ENCODE measurements around the gene SLC35A4.

SLC35A4 gene

DNA sequence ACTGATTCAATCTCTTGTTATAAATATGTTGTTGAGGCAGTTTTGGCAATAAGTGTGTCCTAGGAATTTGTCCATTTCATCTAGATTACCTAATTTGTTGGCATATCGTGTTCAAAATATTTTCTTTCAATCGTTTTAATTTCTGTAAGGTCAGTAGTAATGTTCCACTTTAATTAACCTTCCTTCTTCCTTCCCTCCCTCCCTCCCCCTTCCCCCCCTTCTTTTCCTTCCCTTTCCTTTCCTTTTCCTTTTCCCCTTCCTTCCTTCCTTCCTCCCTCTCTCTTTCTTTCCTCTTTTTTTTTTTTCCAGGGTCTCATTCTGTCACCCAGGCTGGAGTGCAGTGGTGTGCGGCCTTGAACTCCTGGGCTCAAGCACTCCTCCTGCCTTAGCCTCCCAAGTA, 41.3 kb downstream of the SLC35A4 start:
- DNase-seq (ENCODE audit: low read depth), result no peak
- no peak overlapping the region for H3K4me3 ChIP-seq (ENCODE audit: low read depth, low read length)
- TF ChIP-seq, protein P1, sequence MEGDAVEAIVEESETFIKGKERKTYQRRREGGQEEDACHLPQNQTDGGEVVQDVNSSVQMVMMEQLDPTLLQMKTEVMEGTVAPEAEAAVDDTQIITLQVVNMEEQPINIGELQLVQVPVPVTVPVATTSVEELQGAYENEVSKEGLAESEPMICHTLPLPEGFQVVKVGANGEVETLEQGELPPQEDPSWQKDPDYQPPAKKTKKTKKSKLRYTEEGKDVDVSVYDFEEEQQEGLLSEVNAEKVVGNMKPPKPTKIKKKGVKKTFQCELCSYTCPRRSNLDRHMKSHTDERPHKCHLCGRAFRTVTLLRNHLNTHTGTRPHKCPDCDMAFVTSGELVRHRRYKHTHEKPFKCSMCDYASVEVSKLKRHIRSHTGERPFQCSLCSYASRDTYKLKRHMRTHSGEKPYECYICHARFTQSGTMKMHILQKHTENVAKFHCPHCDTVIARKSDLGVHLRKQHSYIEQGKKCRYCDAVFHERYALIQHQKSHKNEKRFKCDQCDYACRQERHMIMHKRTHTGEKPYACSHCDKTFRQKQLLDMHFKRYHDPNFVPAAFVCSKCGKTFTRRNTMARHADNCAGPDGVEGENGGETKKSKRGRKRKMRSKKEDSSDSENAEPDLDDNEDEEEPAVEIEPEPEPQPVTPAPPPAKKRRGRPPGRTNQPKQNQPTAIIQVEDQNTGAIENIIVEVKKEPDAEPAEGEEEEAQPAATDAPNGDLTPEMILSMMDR (IDR thresholded peaks at IDR 0.05; ENCODE audit: insufficient read depth, low read depth, low read length, missing control alignments), result no peak

DNA sequence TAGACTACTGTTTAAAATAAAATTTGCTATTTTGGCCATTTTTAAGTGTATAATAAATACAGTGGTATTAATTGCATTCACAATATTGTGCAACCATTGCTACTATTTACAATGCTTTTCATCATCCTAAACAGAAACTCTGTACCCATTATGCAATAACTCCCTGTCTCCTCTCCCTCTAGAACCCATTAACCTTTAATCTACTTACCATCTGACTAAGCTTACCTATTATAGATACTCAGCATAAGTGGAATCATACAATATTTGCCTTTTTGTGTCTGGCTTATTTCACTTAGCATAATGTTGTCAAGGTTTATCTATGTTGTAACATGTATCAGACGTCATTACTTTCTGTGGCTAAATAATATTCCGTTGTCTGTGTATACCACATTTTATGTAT, 42.4 kb downstream of the SLC35A4 start:
- DNase-seq (ENCODE audit: low read depth), result no peak
- TF ChIP-seq, protein P1 (IDR thresholded peaks at IDR 0.05; ENCODE audit: insufficient read depth, low read depth, low read length, missing control alignments), result no peak
- H3K4me3 ChIP-seq (ENCODE audit: low read depth, low read length), result no peak overlapping the region

DNA sequence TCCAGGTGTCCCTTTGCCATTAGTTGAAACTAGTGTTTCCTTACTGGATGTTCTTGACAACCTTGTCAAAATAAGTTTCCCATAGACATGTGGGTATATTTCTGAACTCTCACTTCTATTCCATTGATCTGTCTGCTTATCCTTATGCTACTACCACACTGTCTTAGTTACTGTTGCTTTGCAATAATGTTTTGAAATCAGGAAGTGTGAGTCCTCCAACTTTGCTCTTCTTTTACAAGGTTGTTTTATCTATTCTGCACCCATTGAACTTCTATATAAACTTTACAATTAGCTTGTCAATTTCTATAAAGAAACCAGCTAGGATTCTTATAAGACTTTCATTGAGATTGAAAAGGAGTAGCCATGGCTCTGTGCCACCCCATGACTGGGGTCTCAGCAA, 44.1 kb downstream of the SLC35A4 start:
- TF ChIP-seq, protein P1 (IDR thresholded peaks at IDR 0.05; ENCODE audit: insufficient read depth, low read depth, low read length, missing control alignments), result no peak
- no peak for DNase-seq (ENCODE audit: low read depth)
- no peak overlapping the region for H3K4me3 ChIP-seq (ENCODE audit: low read depth, low read length)

DNA sequence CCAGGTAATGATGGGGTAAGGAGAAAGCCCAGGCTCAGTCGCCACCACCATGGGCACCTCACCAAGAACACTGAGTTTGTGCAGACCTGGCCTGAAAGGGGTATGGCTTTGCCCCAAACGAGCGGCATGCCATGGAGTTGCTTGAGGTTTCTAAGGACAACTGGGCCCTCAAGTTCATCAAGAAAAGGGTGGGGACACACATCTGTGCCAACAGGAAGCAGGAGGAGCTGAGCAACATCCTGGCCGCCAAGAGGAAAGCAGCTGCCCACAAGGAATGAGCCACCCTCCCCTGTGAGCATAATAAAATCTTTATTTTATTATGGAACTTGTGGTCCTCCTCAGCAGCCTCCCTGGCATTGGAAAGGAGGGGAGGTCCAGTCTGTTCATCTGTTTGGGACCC, 44.5 kb downstream of the SLC35A4 start:
- DNase-seq (ENCODE audit: low read depth), result no peak

DNA sequence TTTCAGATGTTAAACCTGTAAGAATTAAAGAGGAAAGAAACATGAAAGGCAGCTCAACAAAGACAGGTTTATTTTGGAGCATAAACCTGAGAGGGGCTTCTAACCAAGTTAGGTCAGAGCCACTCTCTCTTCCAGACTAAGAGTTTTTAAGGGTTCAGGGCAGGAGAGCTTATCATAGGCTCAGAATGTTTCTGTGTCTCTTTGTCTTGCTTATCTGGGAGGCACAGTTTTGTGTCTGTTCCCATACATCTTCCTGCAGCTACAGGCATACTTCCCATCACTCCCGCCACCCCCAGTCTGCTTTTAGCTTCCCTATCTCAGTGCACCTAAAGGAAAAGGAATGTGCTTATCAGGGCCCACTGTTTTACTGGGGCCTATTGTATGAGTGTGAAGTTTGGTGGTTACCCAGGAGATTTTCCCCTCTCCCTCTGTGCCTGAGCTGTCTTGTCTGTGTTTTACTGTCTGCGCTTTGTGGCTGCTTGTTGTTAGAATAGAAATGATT, 46.4 kb downstream of the SLC35A4 start:
- no peak for DNase-seq (ENCODE audit: low read depth)
- TF ChIP-seq, protein P1 (IDR thresholded peaks at IDR 0.05; ENCODE audit: insufficient read depth, low read depth, low read length, missing control alignments), result no peak
- no peak overlapping the region for H3K4me3 ChIP-seq (ENCODE audit: low read depth, low read length)

More for the DNA sequence above, 44.5 kb downstream of the SLC35A4 start:
- TF ChIP-seq, protein P1 (IDR thresholded peaks at IDR 0.05; ENCODE audit: insufficient read depth, low read depth, low read length, missing control alignments), result no peak
- no peak overlapping the region for H3K4me3 ChIP-seq (ENCODE audit: low read depth, low read length)

Data from GM12865 (cell line).